Measurements from ENCODE around the gene EFHD1. TPM values are rescaled to one million over a fixed set of nuclear protein-coding genes. Genes with fewer than 3 reads are reported as not detected.

Gene EFHD1
- total and polyA plus RNA-seq, 2 experiments from 2014 or later, result 3.4 to 6.4 TPM

DNA sequence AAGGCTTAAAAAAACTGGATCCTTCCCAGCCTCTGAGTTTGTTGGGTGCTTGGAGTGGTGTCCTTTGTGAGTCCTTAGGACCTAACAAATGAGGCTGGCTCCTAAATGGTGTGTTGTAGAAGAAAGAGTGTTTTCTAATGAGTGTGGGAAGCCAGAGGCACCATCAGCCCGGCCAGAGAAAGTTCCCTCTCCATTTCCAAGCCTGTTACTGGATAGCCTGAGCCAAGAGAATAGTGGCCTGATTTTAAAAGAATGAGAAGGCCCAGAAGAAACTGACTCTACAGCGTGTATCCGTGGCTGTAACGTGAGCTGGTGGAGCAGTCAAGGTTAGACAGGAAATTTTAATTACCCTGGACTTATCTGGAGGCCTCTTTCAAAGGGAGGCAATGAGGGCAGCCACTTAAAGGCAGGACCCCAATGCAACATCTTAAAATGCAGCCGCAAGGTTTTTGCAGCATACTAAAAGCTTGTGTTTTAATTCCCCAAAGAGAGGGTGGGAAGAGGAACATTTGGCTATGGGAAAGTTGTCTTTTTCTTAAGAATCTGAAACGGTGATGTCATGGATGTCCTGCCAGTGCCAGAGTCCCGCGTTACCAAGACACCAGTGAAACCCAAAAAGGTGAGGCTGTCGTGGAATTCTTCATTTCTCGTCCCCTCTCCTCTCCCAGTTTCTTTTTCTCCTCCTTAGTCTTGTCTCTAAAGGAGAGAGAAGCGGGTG is 4.6 kb downstream of the EFHD1 start:
- Mint-ChIP-seq H3K27me3 (ENCODE audit: insufficient read depth, low read depth, poor library complexity) (peaks cover 40% of the 10 kb centered on the region), H3K9me3 (no peaks in the 10 kb centered on the region; the same call in 2 of the 3 replicates), H3K4me1 (peaks cover 4% of the 10 kb centered on the region; the same call in 2 of the 3 replicates), H3K4me3 (no peak overlapping the region), H3K27ac (no peak overlapping the region), H3K36me3 (ENCODE audit: low read depth) (no peaks in the 10 kb centered on the region)
- H3K4me2 ChIP-seq, result no peak overlapping the region
- no peak overlapping the region for H2AFZ ChIP-seq
- H3F3A ChIP-seq (replicated peaks; ENCODE audit: low read depth), result peaks cover under 1% of the 10 kb centered on the region; the same call in 1 of the 2 replicates
- H3K4me1 ChIP-seq (ENCODE audit: insufficient read depth), result no peaks in the 10 kb centered on the region
- ATAC-seq, result no peak
- H4K20me1 ChIP-seq (replicated peaks; ENCODE audit: insufficient read depth), result 0 out of 2 replicates have a peak, but pooled peaks cover 8% of the 10 kb centered on the region
- no peak overlapping the region for H3K4me3 ChIP-seq
- H3K36me3 ChIP-seq (ENCODE audit: insufficient read depth), result no peaks in the 10 kb centered on the region
- H3K27me3 ChIP-seq (ENCODE audit: insufficient read depth), result peaks cover 47% of the 10 kb centered on the region
- no peaks in the 10 kb centered on the region for H3K9me2 ChIP-seq (ENCODE audit: insufficient read depth)
- DNase-seq (ENCODE audit: low spot score), result no peak
- H3K79me2 ChIP-seq (replicated peaks; ENCODE audit: insufficient read depth), result no peaks in the 10 kb centered on the region
- H3K27ac ChIP-seq (ENCODE audit: low read depth), result no peak overlapping the region
- no peak for TF ChIP-seq ZNF331 (CRISPR knock-in tag; IDR thresholded peaks at IDR 0.05; ENCODE audit: low read depth)
- no peak for TF ChIP-seq NANOG (IDR thresholded peaks at IDR 0.05; ENCODE audit: borderline replicate concordance)
- TF ChIP-seq POLR2AphosphoS5 (IDR thresholded peaks at IDR 0.05; ENCODE audit: low read depth), result no peak
- TF ChIP-seq EZH2phosphoT487 (IDR thresholded peaks at IDR 0.05; ENCODE audit: unreplicated experiment), result no peak
- no peak for TF ChIP-seq JUNB (IDR thresholded peaks at IDR 0.05; ENCODE audit: unreplicated experiment)
- TF ChIP-seq CTCF (conservative IDR thresholded peaks at IDR 0.05; ENCODE audit: low read depth in 2 of 2), result no peak
- TF ChIP-seq, protein P1, sequence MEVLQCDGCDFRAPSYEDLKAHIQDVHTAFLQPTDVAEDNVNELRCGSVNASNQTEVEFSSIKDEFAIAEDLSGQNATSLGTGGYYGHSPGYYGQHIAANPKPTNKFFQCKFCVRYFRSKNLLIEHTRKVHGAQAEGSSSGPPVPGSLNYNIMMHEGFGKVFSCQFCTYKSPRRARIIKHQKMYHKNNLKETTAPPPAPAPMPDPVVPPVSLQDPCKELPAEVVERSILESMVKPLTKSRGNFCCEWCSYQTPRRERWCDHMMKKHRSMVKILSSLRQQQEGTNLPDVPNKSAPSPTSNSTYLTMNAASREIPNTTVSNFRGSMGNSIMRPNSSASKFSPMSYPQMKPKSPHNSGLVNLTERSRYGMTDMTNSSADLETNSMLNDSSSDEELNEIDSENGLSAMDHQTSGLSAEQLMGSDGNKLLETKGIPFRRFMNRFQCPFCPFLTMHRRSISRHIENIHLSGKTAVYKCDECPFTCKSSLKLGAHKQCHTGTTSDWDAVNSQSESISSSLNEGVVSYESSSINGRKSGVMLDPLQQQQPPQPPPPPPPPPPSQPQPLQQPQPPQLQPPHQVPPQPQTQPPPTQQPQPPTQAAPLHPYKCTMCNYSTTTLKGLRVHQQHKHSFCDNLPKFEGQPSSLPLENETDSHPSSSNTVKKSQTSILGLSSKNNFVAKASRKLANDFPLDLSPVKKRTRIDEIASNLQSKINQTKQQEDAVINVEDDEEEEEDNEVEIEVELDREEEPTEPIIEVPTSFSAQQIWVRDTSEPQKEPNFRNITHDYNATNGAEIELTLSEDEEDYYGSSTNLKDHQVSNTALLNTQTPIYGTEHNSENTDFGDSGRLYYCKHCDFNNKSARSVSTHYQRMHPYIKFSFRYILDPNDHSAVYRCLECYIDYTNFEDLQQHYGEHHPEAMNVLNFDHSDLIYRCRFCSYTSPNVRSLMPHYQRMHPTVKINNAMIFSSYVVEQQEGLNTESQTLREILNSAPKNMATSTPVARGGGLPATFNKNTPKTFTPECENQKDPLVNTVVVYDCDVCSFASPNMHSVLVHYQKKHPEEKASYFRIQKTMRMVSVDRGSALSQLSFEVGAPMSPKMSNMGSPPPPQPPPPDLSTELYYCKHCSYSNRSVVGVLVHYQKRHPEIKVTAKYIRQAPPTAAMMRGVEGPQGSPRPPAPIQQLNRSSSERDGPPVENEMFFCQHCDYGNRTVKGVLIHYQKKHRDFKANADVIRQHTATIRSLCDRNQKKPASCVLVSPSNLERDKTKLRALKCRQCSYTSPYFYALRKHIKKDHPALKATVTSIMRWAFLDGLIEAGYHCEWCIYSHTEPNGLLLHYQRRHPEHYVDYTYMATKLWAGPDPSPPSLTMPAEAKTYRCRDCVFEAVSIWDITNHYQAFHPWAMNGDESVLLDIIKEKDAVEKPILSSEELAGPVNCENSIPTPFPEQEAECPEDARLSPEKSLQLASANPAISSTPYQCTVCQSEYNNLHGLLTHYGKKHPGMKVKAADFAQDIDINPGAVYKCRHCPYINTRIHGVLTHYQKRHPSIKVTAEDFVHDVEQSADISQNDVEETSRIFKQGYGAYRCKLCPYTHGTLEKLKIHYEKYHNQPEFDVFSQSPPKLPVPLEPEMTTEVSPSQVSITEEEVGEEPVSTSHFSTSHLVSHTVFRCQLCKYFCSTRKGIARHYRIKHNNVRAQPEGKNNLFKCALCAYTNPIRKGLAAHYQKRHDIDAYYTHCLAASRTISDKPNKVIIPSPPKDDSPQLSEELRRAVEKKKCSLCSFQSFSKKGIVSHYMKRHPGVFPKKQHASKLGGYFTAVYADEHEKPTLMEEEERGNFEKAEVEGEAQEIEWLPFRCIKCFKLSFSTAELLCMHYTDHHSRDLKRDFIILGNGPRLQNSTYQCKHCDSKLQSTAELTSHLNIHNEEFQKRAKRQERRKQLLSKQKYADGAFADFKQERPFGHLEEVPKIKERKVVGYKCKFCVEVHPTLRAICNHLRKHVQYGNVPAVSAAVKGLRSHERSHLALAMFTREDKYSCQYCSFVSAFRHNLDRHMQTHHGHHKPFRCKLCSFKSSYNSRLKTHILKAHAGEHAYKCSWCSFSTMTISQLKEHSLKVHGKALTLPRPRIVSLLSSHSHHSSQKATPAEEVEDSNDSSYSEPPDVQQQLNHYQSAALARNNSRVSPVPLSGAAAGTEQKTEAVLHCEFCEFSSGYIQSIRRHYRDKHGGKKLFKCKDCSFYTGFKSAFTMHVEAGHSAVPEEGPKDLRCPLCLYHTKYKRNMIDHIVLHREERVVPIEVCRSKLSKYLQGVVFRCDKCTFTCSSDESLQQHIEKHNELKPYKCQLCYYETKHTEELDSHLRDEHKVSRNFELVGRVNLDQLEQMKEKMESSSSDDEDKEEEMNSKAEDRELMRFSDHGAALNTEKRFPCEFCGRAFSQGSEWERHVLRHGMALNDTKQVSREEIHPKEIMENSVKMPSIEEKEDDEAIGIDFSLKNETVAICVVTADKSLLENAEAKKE (CRISPR knock-in tag; IDR thresholded peaks at IDR 0.05), result no peak
- TF ChIP-seq ZNF114 (CRISPR knock-in tag; IDR thresholded peaks at IDR 0.05), result no peak
- TF ChIP-seq EZH2 (IDR thresholded peaks at IDR 0.05; ENCODE audit: low read depth, unreplicated experiment), result no peak
- TF ChIP-seq REST (IDR thresholded peaks at IDR 0.05; ENCODE audit: unreplicated experiment), result no peak
- no peak for TF ChIP-seq STAT1 (IDR thresholded peaks at IDR 0.05; ENCODE audit: unreplicated experiment)

Measured in GM23338 (cell line).